Left hindlimb (tissue), 1 donor: Measurements from ENCODE around the gene CDK18.

ENCODE experiments used
- DNase-seq: peaks from one replicate; pipeline ENCODE4 v3.0.0-alpha.2; 2018

Gene CDK18

DNA sequence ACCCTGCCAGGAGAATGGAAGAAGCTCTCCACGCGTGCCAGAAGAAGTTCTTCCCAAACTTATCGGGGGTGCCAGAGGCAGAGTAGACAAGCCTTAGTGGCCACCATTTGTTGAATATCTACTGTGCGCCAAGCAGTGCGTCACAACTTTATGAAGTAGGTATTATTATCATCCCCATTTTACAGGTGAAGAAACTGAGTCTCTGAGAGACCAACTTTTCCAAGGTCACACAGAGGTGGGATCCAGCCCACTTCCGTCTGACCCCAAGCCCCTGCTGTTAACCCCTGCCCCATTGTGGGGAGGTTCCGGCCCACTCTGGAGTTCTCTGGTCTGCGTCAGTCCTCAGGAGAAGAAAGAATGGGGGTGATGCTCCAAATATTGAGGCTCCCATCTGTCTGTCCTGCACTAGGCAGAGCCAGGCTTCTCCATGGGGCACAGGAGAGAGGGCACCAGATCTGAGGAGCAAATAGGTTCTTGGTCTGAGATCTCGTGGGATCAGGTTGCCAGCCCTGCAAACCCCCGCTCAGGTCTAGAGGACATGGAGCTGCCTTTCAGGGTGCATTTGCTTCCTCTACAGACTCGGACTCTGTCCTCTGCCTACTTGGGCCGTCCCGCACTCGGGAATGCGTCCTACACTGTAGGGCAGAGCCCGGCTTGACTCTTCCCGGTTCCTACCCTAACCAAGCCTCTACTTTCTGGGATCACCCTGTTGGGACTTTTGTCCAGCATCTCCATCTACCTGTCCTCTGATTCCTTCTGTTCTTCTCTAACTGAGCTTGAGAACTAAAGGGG lies 2.1 kb downstream of the CDK18 start:
- DNase-seq, result no peak

DNA sequence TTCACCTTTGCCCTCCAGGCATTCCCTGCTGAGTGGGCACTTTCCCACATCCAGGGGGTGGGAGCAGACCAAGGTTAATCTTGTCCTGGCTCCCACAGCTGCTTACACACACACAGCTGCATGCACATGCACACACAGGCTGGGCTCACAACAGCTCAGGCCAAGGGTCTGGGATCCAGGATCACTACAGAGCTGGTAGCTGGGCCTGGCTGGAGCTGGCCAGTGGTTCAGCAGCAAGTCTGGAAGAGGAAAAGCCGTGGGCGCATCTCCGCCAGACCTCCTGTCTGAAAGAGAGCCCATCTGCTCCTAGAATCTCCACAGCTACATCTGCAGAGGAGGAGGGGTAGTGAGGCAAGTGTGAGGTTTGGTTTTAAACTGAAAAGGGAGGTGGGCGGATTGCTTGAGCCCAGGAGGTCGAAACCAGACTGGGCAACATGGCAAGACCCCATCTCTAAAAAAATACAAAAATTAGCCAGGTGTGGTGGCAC lies 3.8 kb downstream of the CDK18 start:
- DNase-seq, result no peak

DNA sequence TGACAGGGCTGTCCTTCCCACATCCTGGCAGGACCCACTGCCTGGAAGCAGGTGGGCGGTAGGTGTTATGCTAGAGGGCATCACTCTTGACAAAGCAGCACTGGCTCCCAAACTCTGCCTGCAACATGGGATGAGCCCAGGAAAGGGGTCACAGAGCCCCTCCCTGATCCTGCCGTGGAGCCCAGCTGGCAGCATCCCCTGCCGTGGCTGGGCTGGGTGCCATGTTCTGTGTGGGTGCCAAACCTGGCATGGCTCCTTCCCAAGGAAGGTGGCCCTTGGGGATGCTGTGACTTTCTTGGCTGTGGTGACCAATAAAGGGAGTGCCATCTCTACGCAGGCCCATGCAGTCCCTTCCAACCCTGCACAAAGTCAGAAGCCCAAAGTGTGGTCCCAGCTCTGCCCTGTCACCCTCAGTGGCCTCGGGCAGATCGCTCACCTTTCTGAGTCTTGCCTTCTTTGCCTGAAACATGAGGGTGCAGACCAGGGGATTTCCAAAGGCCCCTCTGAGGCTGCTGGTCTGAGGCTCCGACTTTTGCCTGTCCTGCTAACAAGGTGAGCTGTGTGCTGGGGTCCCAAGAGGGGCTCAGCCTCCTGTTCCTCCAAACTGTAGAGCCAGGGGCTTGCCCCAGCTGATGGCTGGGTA lies 6.0 kb downstream of the CDK18 start:
- DNase-seq, result no peak

DNA sequence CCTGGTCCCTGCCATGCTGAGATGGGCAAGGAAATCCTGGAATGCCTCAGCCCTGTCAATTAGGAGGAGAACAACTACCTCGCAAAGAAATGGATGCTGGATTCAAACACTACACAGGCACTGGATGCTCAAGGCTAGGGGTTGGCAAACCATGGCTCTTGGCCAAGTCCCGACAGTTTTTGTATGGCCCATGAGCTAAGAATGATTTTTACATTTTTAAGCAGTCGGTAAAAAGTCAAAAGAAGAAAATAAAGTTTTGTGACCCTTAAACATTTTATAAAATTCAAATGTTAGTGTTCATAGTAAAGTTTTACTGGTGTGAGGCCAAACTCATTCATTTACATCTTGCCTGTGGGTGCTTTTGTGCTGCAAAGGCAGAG lies 6.5 kb downstream of the CDK18 start:
- DNase-seq, result no peak

- DNase-seq, result no peak
Observed at GRCh38 chr1:205512059-205513045, 7.9 kb downstream of the CDK18 start.

GRCh38 chr1:205513774-205514173 lies 9.3 kb downstream of the CDK18 start:
- no peak for DNase-seq

DNA sequence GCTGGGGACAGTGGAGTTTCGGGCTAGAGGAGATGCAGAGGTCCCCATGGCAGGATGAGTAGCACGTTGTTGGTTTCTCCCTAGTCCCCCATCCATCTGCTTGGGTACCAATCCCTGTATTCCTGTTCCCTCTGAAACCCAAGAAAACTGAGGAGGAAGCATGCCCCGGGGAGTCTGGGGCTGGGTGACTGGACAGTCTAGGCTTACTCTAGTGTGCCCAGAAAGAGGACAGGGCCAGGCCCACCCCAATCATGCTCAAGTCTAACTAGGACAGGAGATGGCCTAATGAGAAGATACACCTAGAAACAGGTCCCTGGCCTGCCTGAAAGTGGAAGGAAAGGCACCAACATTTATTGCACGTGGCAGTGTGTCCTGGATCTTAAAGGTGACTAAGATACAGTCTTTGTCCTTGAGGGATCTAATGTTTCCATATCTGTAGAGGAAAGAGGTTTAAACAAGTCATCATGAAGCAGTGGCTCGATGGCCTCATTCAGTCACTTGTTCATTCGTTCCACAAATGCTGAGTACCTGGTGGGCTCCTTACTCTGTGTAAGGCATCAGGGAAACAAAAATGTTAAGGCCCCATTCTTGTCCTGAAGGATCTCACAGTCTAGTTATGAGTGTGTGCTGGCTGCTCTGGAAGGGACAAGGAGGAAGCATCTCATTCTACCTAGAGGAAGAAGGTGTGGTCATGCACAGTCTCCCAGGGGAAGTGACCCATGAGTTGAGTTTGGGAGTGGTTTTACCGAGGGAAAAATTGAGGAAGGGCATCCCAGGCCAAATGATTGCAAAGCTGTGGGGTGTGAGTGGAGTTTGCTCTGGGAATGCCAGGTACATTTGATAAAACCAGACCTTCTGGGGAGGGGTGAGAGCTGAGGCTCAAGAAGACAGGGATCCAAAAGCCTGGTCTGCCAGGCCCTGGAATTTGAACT lies 10.0 kb downstream of the CDK18 start:
- no peak for DNase-seq

DNA sequence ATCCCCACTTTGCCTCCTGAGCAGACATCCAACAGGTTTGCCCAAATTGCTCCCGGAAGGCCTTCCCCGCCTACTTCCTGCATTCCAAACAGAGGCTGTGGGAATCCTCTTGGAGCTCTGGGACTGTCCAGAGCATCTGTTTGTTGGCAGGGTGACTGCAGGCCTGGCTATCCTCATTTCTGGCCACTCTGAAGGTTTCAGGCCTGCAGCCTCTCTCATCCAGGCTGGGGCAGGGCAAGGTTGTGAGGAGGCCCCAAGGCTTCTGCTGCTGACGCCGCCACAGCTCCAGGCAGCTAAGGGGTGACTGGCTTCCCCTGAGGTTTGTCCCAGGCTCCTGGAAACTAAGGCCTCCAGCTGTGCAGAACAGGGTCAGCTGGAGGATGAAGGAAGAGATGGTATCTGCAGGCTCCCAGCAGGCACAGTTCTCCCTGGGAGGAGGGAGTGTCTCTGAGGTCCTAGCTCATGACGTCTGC lies 11.3 kb downstream of the CDK18 start:
- no peak for DNase-seq

GRCh38 chr1:205516362-205516761 lies 11.9 kb downstream of the CDK18 start:
- no peak for DNase-seq

DNA sequence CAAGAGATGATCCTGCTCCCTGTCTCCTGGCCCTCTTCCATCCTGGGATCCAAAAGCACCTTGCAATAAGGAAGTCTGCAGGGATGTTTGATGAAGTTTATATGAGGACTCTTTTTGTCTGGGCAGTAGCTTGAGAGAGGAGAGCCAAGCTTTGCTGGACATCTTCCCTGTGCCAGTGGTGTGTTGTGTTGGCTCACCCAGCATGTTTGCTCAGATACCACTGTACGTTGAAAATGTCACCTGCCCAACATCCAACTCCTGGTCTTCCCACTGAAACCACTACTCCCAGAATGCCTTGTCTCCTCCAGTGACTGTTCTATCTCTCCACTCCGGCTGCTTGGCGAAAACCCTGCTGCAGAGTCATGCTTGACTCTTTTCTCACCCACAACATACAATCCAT lies 12.8 kb downstream of the CDK18 start:
- no peak for DNase-seq

GRCh38 chr1:205517763-205518162 lies 13.3 kb downstream of the CDK18 start:
- no peak for DNase-seq

GRCh38 chr1:205518661-205519540 lies 14.4 kb downstream of the CDK18 start:
- no peak for DNase-seq

DNA sequence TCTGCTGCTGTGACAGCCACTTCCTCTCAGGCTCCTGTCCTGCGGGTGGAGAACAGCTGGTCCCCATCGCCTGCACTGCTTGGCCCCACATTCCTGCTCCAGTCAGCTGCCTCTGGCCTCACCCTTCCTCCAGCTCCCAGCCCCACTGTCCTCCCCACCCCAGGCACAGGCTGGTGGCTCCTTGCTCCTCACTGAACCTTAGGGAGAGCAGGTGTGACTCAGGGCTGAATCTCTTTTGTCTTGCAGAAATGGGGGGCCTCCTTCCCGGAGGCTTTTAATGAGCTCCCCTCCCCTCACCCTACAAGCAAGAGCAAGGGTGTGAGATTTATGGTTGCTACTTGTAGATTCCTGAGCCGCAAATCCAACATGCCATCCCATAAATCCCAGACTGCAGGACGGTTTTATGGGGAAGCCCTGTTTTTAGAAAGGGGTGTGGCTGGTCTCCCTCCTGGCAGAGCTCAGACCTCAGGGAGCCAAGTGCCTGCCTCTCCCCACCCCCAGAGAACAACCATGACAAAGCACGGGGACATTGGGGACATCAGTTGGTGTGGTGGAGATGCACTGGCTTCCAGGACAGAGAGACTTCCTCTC lies 15.2 kb downstream of the CDK18 start:
- DNase-seq, result no peak

GRCh38 chr1:205520709-205521108 lies 16.2 kb downstream of the CDK18 start:
- DNase-seq, result no peak

- DNase-seq, result no peak
Observed at GRCh38 chr1:205521686-205522085, 17.2 kb downstream of the CDK18 start.

DNA sequence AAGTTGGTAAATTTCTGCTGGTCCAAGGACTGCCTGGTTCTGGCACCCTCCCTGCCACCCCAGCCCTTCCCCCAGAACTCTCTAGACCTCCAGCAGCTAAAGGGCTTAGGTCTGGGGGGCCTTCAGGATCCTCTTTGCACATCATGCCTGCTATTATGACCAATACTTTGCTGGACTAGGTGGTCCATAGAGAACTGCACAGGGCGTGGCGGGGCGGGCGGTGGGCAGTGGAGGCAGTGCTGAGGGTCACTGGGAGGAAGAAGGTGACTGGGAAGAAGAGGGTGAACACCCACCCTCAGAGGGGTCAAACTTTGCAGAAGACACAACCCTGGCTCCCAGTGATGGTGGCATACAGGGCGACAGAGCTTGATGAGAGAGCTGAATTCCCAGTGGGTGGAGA lies 18.2 kb downstream of the CDK18 start:
- DNase-seq, result no peak

DNA sequence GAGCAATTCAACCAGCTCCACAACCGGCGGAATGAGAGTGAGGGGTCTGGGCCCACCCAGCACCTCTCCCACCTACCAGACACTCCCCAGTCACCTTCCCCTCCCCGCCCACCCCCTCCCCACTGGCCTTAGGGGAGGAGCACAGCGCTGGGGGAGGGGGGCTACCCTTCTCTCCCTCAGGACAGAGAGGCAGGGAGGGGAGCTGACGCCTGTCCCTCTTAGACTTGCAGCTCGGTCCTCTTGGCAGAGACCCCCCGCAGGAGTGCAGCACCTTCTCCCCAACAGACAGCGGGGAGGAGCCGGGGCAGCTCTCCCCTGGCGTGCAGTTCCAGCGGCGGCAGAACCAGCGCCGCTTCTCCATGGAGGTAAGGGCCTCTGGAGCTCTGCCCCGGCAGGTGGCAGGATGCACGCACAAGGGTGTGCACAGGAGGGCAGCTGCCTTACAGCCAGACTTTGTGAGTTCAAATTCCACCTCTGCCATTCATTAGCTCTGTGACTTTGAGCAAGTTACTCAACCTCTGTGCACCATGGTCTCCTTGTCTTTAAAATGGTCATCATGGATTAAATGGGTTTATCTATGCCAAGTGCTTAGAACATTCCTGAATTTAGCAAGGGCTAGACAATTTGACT lies 18.9 kb downstream of the CDK18 start:
- no peak for DNase-seq

DNA sequence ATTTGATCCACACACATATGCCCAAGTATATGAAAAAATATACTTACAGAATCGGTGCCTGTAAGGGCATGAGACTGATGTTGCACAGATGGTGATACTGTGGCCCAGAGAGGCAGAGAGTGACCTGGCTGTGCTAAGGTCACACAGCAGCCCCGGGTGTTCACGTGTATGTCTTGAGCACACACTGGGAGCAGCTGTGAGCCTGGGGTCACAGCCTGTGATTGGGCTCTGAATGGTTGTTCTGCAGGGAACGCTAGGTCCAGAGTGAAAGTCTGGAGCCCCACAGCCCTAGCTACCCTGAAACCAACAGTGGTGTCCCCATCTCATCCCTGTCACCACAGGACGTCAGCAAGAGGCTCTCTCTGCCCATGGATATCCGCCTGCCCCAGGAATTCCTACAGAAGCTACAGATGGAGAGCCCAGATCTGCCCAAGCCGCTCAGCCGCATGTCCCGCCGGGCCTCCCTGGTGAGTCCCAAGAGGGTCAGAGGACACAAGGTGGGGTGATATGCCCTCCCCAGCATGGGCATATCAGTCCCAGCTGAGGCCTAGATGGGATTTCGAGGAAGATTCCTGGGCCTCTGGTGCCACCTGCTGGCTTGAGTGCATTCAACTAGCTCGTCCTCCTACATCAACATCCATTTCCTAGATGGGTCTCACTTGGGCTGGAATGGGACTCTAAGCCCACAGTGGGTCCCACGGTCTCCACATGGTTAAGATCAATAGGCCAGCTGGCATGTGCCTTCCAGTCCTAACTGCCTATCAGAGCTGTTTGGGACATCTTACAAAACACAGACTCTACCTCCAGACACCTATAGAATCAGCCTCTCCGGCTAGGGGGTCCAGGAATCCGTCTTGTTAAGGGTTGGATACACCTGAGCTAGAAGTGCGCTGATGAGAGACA lies 19.7 kb downstream of the CDK18 start:
- DNase-seq, result peak; percentile 71

DNA sequence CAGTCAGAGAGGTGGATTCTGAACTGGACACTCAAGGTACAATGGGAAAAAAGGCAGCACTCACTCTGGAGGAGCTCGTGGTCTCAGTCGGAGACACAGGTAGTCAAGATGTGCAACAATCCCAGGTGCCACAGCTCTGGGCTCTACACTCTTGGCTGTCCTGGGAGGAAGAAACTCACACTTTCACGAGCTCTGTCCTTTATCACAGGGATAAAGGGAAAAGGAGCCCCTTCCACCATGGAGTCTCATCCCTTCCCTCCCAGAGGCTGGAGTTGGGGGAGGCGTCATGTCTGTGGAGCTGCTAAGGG lies 20.3 kb downstream of the CDK18 start:
- DNase-seq, result no peak
